Activated CD4-positive, alpha-beta T cell treated with anti-CD3 and anti-CD28 coated beads, Interleukin-2, amount 50 U/mL, for 16 hours (primary cell): ENCODE measurements around the gene KAZALD1.

Experiments
- DNase-seq: peaks from one replicate; pipeline ENCODE4 v3.0.0-alpha.2; 2020

The KAZALD1 gene

GRCh38 chr10:101069441-101069840, 7.7 kb downstream of the KAZALD1 start:
- DNase-seq: no peak

GRCh38 chr10:101070098-101070497, 8.3 kb downstream of the KAZALD1 start:
- no peak for DNase-seq

GRCh38 chr10:101071267-101071884, 9.6 kb downstream of the KAZALD1 start:
- no peak for DNase-seq

- no peak for DNase-seq
Observed at GRCh38 chr10:101071885-101072433, 10.2 kb downstream of the KAZALD1 start.

- no peak for DNase-seq
Observed at GRCh38 chr10:101072923-101073322, 11.1 kb downstream of the KAZALD1 start.

GRCh38 chr10:101073631-101074030, 11.8 kb downstream of the KAZALD1 start:
- DNase-seq: no peak

GRCh38 chr10:101075775-101076174, 14.0 kb downstream of the KAZALD1 start:
- no peak for DNase-seq

- DNase-seq: no peak
Observed at GRCh38 chr10:101076630-101077029, 14.8 kb downstream of the KAZALD1 start.

GRCh38 chr10:101079874-101080273, 18.1 kb downstream of the KAZALD1 start:
- no peak for DNase-seq

GRCh38 chr10:101080933-101081931, 19.4 kb downstream of the KAZALD1 start:
- DNase-seq: no peak

- DNase-seq: no peak
Observed at GRCh38 chr10:101085846-101086245, 24.1 kb downstream of the KAZALD1 start.

- no peak for DNase-seq
Observed at GRCh38 chr10:101087376-101087775, 25.6 kb downstream of the KAZALD1 start.

- DNase-seq: no peak
Observed at GRCh38 chr10:101087965-101088364, 26.2 kb downstream of the KAZALD1 start.

GRCh38 chr10:101089520-101090299, 27.9 kb downstream of the KAZALD1 start:
- DNase-seq: no peak

GRCh38 chr10:101090597-101090996, 28.8 kb downstream of the KAZALD1 start:
- DNase-seq: no peak

- DNase-seq: no peak
Observed at GRCh38 chr10:101091546-101092290, 29.9 kb downstream of the KAZALD1 start.

GRCh38 chr10:101092881-101093354, 31.1 kb downstream of the KAZALD1 start:
- no peak for DNase-seq

GRCh38 chr10:101094121-101094879, 32.5 kb downstream of the KAZALD1 start:
- DNase-seq: no peak

- no peak for DNase-seq
Observed at GRCh38 chr10:101095004-101095403, 33.2 kb downstream of the KAZALD1 start.

GRCh38 chr10:101095550-101096213, 33.9 kb downstream of the KAZALD1 start:
- DNase-seq: peak; percentile 79

- no peak for DNase-seq
Observed at GRCh38 chr10:101096378-101096777, 34.6 kb downstream of the KAZALD1 start.
